HepG2 (cell line): Measurements from ENCODE around the gene SMAP2. TPM values are rescaled to one million over a fixed set of nuclear protein-coding genes. Genes with fewer than 3 reads are reported as not detected.
A peak's percentile ranks its signal among the peaks of the same experiment; 100 is the strongest.

ENCODE experiments used
- ATRX ChIP-seq: sonication (generic); formaldehyde crosslinking; IDR thresholded peaks from 2 replicates; pipeline ENCODE4 v1.4.0; 2020; ENCODE audit warnings: missing genetic modification reagents, borderline replicate concordance
- CCDC6 ChIP-seq: sonication (generic); formaldehyde crosslinking; IDR thresholded peaks from 2 replicates; pipeline ENCODE4 v1.8.1; 2022; ENCODE audit warnings: mild to moderate bottlenecking, missing genetic modification reagents, moderate library complexity
- DNMT1 ChIP-seq: sonication (generic); formaldehyde crosslinking; IDR thresholded peaks from 2 replicates; pipeline ENCODE4 v1.5.1; 2020; ENCODE audit warnings: mild to moderate bottlenecking, missing genetic modification reagents
- HNRNPL ChIP-seq: fragments of 200-400 bp; formaldehyde crosslinking; IDR thresholded peaks from 2 replicates; pipeline ENCODE4 v1.6.1; 2017; ENCODE audit warnings: mild to moderate bottlenecking, low read depth, low read length
- MED13 ChIP-seq: sonication (generic); formaldehyde crosslinking; IDR thresholded peaks from 2 replicates; pipeline ENCODE4 v1.5.0; 2020; ENCODE audit warnings: missing genetic modification reagents
- MEF2D ChIP-seq: sonication (generic); formaldehyde crosslinking; IDR thresholded peaks from 2 replicates; pipeline ENCODE4 v1.5.1; 2020; ENCODE audit warnings: mild to moderate bottlenecking, missing genetic modification reagents
- POLR2A ChIP-seq, 2 experiments: IDR thresholded peaks; 2 replicates each; pipeline ENCODE4 v1.6.1; 2011; ENCODE audit warnings: low read depth in 2 of 2, low read length in 2 of 2, mild to moderate bottlenecking in 1 of 2, moderate library complexity in 1 of 2; ENCODE audit not compliant: insufficient read depth in 1 of 2
- ZNF263 ChIP-seq: sonication (generic); formaldehyde crosslinking; IDR thresholded peaks from 2 replicates; pipeline ENCODE4 v1.4.0; 2020; ENCODE audit warnings: missing genetic modification reagents
- ZNF432 ChIP-seq: sonication (generic); formaldehyde crosslinking; IDR thresholded peaks from 2 replicates; pipeline ENCODE4 v1.5.0; 2020; ENCODE audit warnings: missing genetic modification reagents, mild to moderate bottlenecking, borderline replicate concordance
- ZNF607 ChIP-seq: sonication (generic); formaldehyde crosslinking; IDR thresholded peaks from 2 replicates; pipeline ENCODE4 v1.5.1; 2020; ENCODE audit warnings: missing genetic modification reagents, mild to moderate bottlenecking, borderline replicate concordance
- ZNF678 ChIP-seq: sonication (generic); formaldehyde crosslinking; IDR thresholded peaks from 2 replicates; pipeline ENCODE4 v1.4.0; 2020; ENCODE audit warnings: mild to moderate bottlenecking, missing genetic modification reagents
- ZNF768 ChIP-seq: sonication (generic); formaldehyde crosslinking; IDR thresholded peaks from 2 replicates; pipeline ENCODE4 v1.4.0; 2020; ENCODE audit warnings: missing genetic modification reagents
- polyA plus RNA-seq, 8 experiments: library from polyadenylated mRNA; depleted of rRNA in 3 of 8; stranded (reverse) in 7 of 8; unstranded in 1 of 8; fragments of >200 nt; fragmentation: Illumina TruSeq in 4 of 8; extraction: Trizol in 4 of 8; gene quantifications; 2 replicates each; pipeline versions ENCODE4 v1.2.1 to v1.2.3, GENCODE V29; 2011 to 2016; ENCODE audit warnings: low read depth in 4 of 8, missing spikeins in 1 of 8, mixed read lengths in 1 of 8; ENCODE audit not compliant: insufficient read depth in 1 of 8
- total RNA-seq, 5 experiments: library from RNA; depleted of rRNA; stranded (reverse); fragments of >200 nt; fragmentation: Illumina TruSeq; extraction: Trizol; gene quantifications; 2 replicates each; pipeline ENCODE4 v1.2.3, GENCODE V29; 2016; ENCODE audit warnings: low read depth in 1 of 5
- TF ChIP-seq, protein P1 (sequence below): sonication (generic); formaldehyde crosslinking; IDR thresholded peaks from 2 replicates; pipeline ENCODE4 v1.9.0; 2021; ENCODE audit warnings: mild to moderate bottlenecking, missing genetic modification reagents
- TF ChIP-seq, protein P2 (sequence below): sonication (generic); formaldehyde crosslinking; IDR thresholded peaks from 2 replicates; pipeline ENCODE4 v1.8.0; 2022; ENCODE audit warnings: mild to moderate bottlenecking, missing genetic modification reagents; ENCODE audit not compliant: insufficient replicate concordance
- TF ChIP-seq, protein P3 (sequence below): IDR thresholded peaks from 2 replicates; pipeline ENCODE4 v1.6.1; 2018; ENCODE audit warnings: missing genetic modification reagents, mild to moderate bottlenecking, missing compliant biosample characterization
- TF ChIP-seq, protein P4 (sequence below): sonication (generic); formaldehyde crosslinking; IDR thresholded peaks from 2 replicates; pipeline ENCODE4; 2020; ENCODE audit warnings: missing genetic modification reagents, mild to moderate bottlenecking, borderline replicate concordance
- TF ChIP-seq, protein P5 (sequence below): IDR thresholded peaks from 2 replicates; pipeline ENCODE4 v1.6.1; 2016

SMAP2 gene
- total and polyA plus RNA-seq, 2 of the 13 experiments (the other 11 are each of a cell fraction or from before 2014, with no cell fraction given) = 19.0 to 22.3 TPM

DNA sequence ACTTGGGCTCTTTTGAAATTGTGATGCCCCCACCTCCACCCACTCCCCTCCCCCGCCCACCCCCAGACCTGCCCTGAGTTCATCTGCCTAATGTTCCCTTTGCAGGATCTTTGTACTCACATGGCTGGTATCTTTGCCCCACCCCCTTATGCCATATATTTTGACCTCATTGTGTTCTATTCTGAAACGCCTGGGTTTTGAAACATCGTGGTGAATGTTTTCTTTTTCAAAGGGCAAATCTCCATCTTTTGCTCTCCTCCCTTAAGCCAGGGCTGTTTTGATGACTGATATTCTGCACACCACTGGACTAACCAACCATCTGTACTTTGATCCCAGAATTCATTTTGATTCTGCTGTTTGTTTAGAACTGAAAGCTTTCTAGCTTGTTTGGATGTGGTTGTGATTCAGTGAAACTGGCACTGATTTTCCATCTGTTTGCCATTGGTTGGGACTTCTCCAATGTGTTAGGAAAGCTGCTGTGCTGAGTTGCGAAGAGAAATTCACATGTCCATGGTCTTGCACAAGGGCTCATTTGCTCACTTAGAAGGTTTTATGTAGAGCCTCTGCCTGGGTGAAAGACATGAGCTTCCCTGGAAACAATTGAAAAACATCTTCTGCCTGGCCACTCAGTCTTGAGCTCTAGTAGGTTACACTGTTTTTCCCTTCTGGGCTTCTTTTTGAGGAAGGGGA lies 16.5 kb downstream of the SMAP2 start (continued):
- TF ChIP-seq, protein P1, sequence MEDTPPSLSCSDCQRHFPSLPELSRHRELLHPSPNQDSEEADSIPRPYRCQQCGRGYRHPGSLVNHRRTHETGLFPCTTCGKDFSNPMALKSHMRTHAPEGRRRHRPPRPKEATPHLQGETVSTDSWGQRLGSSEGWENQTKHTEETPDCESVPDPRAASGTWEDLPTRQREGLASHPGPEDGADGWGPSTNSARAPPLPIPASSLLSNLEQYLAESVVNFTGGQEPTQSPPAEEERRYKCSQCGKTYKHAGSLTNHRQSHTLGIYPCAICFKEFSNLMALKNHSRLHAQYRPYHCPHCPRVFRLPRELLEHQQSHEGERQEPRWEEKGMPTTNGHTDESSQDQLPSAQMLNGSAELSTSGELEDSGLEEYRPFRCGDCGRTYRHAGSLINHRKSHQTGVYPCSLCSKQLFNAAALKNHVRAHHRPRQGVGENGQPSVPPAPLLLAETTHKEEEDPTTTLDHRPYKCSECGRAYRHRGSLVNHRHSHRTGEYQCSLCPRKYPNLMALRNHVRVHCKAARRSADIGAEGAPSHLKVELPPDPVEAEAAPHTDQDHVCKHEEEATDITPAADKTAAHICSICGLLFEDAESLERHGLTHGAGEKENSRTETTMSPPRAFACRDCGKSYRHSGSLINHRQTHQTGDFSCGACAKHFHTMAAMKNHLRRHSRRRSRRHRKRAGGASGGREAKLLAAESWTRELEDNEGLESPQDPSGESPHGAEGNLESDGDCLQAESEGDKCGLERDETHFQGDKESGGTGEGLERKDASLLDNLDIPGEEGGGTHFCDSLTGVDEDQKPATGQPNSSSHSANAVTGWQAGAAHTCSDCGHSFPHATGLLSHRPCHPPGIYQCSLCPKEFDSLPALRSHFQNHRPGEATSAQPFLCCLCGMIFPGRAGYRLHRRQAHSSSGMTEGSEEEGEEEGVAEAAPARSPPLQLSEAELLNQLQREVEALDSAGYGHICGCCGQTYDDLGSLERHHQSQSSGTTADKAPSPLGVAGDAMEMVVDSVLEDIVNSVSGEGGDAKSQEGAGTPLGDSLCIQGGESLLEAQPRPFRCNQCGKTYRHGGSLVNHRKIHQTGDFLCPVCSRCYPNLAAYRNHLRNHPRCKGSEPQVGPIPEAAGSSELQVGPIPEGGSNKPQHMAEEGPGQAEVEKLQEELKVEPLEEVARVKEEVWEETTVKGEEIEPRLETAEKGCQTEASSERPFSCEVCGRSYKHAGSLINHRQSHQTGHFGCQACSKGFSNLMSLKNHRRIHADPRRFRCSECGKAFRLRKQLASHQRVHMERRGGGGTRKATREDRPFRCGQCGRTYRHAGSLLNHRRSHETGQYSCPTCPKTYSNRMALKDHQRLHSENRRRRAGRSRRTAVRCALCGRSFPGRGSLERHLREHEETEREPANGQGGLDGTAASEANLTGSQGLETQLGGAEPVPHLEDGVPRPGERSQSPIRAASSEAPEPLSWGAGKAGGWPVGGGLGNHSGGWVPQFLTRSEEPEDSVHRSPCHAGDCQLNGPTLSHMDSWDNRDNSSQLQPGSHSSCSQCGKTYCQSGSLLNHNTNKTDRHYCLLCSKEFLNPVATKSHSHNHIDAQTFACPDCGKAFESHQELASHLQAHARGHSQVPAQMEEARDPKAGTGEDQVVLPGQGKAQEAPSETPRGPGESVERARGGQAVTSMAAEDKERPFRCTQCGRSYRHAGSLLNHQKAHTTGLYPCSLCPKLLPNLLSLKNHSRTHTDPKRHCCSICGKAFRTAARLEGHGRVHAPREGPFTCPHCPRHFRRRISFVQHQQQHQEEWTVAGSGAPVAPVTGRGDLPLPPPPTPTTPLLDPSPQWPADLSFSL (CRISPR knock-in tag) = no peak
- TF ChIP-seq MEF2D (CRISPR knock-in tag) = 0 out of 2 replicates have a peak, but pooled peaks have one; percentile 33
- TF ChIP-seq POLR2A (IDR thresholded peaks at IDR 0.05; ENCODE audit: insufficient read depth in 1 of 2, low read depth in 2 of 2, low read length in 2 of 2) = no peak
- TF ChIP-seq, protein P2, sequence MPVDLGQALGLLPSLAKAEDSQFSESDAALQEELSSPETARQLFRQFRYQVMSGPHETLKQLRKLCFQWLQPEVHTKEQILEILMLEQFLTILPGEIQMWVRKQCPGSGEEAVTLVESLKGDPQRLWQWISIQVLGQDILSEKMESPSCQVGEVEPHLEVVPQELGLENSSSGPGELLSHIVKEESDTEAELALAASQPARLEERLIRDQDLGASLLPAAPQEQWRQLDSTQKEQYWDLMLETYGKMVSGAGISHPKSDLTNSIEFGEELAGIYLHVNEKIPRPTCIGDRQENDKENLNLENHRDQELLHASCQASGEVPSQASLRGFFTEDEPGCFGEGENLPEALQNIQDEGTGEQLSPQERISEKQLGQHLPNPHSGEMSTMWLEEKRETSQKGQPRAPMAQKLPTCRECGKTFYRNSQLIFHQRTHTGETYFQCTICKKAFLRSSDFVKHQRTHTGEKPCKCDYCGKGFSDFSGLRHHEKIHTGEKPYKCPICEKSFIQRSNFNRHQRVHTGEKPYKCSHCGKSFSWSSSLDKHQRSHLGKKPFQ (CRISPR knock-in tag) = no peak
- no peak for TF ChIP-seq ZNF678 (CRISPR knock-in tag)
- no peak for TF ChIP-seq DNMT1 (CRISPR knock-in tag)
- TF ChIP-seq, protein P3, sequence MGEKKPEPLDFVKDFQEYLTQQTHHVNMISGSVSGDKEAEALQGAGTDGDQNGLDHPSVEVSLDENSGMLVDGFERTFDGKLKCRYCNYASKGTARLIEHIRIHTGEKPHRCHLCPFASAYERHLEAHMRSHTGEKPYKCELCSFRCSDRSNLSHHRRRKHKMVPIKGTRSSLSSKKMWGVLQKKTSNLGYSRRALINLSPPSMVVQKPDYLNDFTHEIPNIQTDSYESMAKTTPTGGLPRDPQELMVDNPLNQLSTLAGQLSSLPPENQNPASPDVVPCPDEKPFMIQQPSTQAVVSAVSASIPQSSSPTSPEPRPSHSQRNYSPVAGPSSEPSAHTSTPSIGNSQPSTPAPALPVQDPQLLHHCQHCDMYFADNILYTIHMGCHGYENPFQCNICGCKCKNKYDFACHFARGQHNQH (CRISPR knock-in tag) = peak; percentile 42; the same call in 1 of the 2 replicates
- no peak for TF ChIP-seq ZNF432 (CRISPR knock-in tag)
- TF ChIP-seq MED13 (CRISPR knock-in tag) = 0 out of 2 replicates have a peak, but pooled peaks have one; percentile 46
- TF ChIP-seq ZNF263 (CRISPR knock-in tag) = peak; percentile 25; the same call in 1 of the 2 replicates
- TF ChIP-seq CCDC6 (CRISPR knock-in tag) = no peak
- TF ChIP-seq ZNF768 = no peak
- TF ChIP-seq, protein P4, sequence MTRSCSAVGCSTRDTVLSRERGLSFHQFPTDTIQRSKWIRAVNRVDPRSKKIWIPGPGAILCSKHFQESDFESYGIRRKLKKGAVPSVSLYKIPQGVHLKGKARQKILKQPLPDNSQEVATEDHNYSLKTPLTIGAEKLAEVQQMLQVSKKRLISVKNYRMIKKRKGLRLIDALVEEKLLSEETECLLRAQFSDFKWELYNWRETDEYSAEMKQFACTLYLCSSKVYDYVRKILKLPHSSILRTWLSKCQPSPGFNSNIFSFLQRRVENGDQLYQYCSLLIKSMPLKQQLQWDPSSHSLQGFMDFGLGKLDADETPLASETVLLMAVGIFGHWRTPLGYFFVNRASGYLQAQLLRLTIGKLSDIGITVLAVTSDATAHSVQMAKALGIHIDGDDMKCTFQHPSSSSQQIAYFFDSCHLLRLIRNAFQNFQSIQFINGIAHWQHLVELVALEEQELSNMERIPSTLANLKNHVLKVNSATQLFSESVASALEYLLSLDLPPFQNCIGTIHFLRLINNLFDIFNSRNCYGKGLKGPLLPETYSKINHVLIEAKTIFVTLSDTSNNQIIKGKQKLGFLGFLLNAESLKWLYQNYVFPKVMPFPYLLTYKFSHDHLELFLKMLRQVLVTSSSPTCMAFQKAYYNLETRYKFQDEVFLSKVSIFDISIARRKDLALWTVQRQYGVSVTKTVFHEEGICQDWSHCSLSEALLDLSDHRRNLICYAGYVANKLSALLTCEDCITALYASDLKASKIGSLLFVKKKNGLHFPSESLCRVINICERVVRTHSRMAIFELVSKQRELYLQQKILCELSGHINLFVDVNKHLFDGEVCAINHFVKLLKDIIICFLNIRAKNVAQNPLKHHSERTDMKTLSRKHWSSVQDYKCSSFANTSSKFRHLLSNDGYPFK (CRISPR knock-in tag) = no peak
- TF ChIP-seq, protein P5, sequence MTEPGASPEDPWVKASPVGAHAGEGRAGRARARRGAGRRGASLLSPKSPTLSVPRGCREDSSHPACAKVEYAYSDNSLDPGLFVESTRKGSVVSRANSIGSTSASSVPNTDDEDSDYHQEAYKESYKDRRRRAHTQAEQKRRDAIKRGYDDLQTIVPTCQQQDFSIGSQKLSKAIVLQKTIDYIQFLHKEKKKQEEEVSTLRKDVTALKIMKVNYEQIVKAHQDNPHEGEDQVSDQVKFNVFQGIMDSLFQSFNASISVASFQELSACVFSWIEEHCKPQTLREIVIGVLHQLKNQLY (CRISPR knock-in tag) = peak; percentile 11; the same call in 1 of the 2 replicates
- TF ChIP-seq HNRNPL = no peak
- no peak for TF ChIP-seq ATRX (CRISPR knock-in tag)
- peak; percentile 58; the same call in 1 of the 2 replicates for TF ChIP-seq ZNF607
